H9 (cell line): ENCODE results near the gene MAP3K5. TPM values are rescaled to one million over a fixed set of nuclear protein-coding genes. Genes with fewer than 3 reads are reported as not detected.

Experiments
- DNase-seq: peaks from one replicate; pipeline ENCODE4 v3.0.0-alpha.2; 2017
- H2AFZ ChIP-seq: one replicate; pipeline ENCODE4 v1.6.1; 2013; ENCODE audit warnings: mild to moderate bottlenecking, low read length, control low read depth, moderate library complexity
- H2AK5ac ChIP-seq: 2 replicates; pipeline ENCODE4 v1.6.1; 2013; ENCODE audit warnings: low read length, control low read depth, mixed read lengths; ENCODE audit not compliant: insufficient read length
- H2BK120ac ChIP-seq: one replicate; pipeline ENCODE4 v1.6.1; 2013; ENCODE audit warnings: low read depth, mild to moderate bottlenecking, low read length, control low read depth, inconsistent platforms; ENCODE audit not compliant: poor library complexity, severe bottlenecking
- H2BK12ac ChIP-seq: 2 replicates; pipeline ENCODE4 v1.6.1; 2013; ENCODE audit warnings: low read length, control low read depth, mixed read lengths, low read depth; ENCODE audit not compliant: insufficient read length
- H2BK15ac ChIP-seq: 2 replicates; pipeline ENCODE4 v1.6.1; 2013; ENCODE audit warnings: low read depth, low read length, control low read depth
- H2BK20ac ChIP-seq: one replicate; pipeline ENCODE4 v1.6.1; 2013; ENCODE audit warnings: low read depth, mild to moderate bottlenecking, low read length, control low read depth, inconsistent platforms; ENCODE audit not compliant: poor library complexity, severe bottlenecking
- H2BK5ac ChIP-seq: 2 replicates; pipeline ENCODE4 v1.6.1; 2013; ENCODE audit warnings: low read length, control low read depth, mixed read lengths; ENCODE audit not compliant: insufficient read length
- H3K14ac ChIP-seq: 2 replicates; pipeline ENCODE4 v1.6.1; 2013; ENCODE audit warnings: low read length, control low read depth; ENCODE audit not compliant: insufficient read depth
- H3K18ac ChIP-seq: 2 replicates; pipeline ENCODE4 v1.6.1; 2013; ENCODE audit warnings: low read depth, mild to moderate bottlenecking, mixed read lengths, low read length, control low read depth; ENCODE audit not compliant: insufficient read length
- H3K23ac ChIP-seq: 2 replicates; pipeline ENCODE4 v1.6.1; 2013; ENCODE audit warnings: low read length, control low read depth, mixed read lengths, low read depth; ENCODE audit not compliant: insufficient read length
- H3K23me2 ChIP-seq: 2 replicates; pipeline ENCODE4 v1.6.1; 2013; ENCODE audit warnings: low read depth, mild to moderate bottlenecking, mixed read lengths, low read length, control low read depth; ENCODE audit not compliant: insufficient read length, poor library complexity, severe bottlenecking
- H3K27ac ChIP-seq: 2 replicates; pipeline ENCODE4 v1.5.1; 2013; ENCODE audit warnings: low read length, control low read depth, mixed read lengths, low read depth; ENCODE audit not compliant: insufficient read length
- H3K27me3 ChIP-seq: 2 replicates; pipeline ENCODE4 v1.6.1; 2013; ENCODE audit warnings: low read length, control low read depth, inconsistent platforms; ENCODE audit not compliant: insufficient read depth
- H3K4ac ChIP-seq: 2 replicates; pipeline ENCODE4 v1.6.1; 2013; ENCODE audit warnings: low read depth, mild to moderate bottlenecking, control low read depth, inconsistent platforms, low read length, moderate library complexity
- H3K4me1 ChIP-seq: 2 replicates; pipeline ENCODE4 v1.6.1; 2013; ENCODE audit warnings: low read length, control low read depth, inconsistent platforms; ENCODE audit not compliant: insufficient read depth
- H3K4me2 ChIP-seq: 2 replicates; pipeline ENCODE4 v1.6.1; 2013; ENCODE audit warnings: low read length, control low read depth, mixed read lengths; ENCODE audit not compliant: insufficient read length, insufficient read depth
- H3K56ac ChIP-seq: 2 replicates; pipeline ENCODE4 v1.6.1; 2013; ENCODE audit warnings: low read depth, mild to moderate bottlenecking, mixed read lengths, low read length, control low read depth; ENCODE audit not compliant: insufficient read length
- H3K79me1 ChIP-seq: 2 replicates; pipeline ENCODE4 v1.6.1; 2013; ENCODE audit warnings: low read depth, mild to moderate bottlenecking, moderate library complexity, low read length, control low read depth, inconsistent platforms; ENCODE audit not compliant: insufficient read depth, poor library complexity, severe bottlenecking
- H3K79me2 ChIP-seq: 2 replicates; pipeline ENCODE4 v1.6.1; 2013; ENCODE audit warnings: low read length, control low read depth, inconsistent platforms; ENCODE audit not compliant: insufficient read depth
- H3K9ac ChIP-seq: 2 replicates; pipeline ENCODE4 v1.6.1; 2013; ENCODE audit warnings: low read length, control low read depth, mixed read lengths; ENCODE audit not compliant: insufficient read length; ENCODE audit errors: extremely low read depth
- H3K9me3 ChIP-seq: one replicate; pipeline ENCODE4 v1.6.1; 2013; ENCODE audit warnings: low read depth, low read length, inconsistent platforms; ENCODE audit not compliant: control insufficient read depth
- H3T11ph ChIP-seq: one replicate; pipeline ENCODE4 v1.6.1; 2013; ENCODE audit warnings: mild to moderate bottlenecking, low read length, control low read depth, inconsistent platforms
- H4K20me1 ChIP-seq: one replicate; pipeline ENCODE4 v1.6.1; 2013; ENCODE audit not compliant: control insufficient read depth, insufficient read length, insufficient read depth
- H4K5ac ChIP-seq: 2 replicates; pipeline ENCODE4 v1.6.1; 2013; ENCODE audit warnings: low read depth, mild to moderate bottlenecking, mixed read lengths, low read length, control low read depth; ENCODE audit not compliant: insufficient read length
- H4K8ac ChIP-seq: replicated peaks from 2 replicates; pipeline ENCODE4 v1.6.1; 2013; ENCODE audit warnings: low read length, control low read depth, mixed read lengths, low read depth; ENCODE audit not compliant: insufficient read length
- H4K91ac ChIP-seq: 2 replicates; pipeline ENCODE4 v1.6.1; 2013; ENCODE audit warnings: low read depth, mild to moderate bottlenecking, moderate library complexity, mixed read lengths, low read length, control low read depth; ENCODE audit not compliant: insufficient read length
- H3K27ac Mint-ChIP-seq, 3 experiments: 2 replicates in 2 of 3; 3 replicates in 1 of 3; pipeline ENCODE4 v1.8.0; 2020 to 2021; ENCODE audit warnings: mixed read lengths in 3 of 3, mild to moderate bottlenecking in 1 of 3, moderate library complexity in 1 of 3
- H3K27me3 Mint-ChIP-seq: 2 replicates; pipeline ENCODE4 v1.8.0; 2021; ENCODE audit warnings: low read depth, mild to moderate bottlenecking, moderate library complexity, mixed read lengths
- H3K36me3 Mint-ChIP-seq, 3 experiments: 2 replicates in 2 of 3; 3 replicates in 1 of 3; pipeline ENCODE4 v1.8.0; 2020 to 2021; ENCODE audit warnings: low read depth in 3 of 3, mixed read lengths in 3 of 3; ENCODE audit not compliant: insufficient read depth in 1 of 3
- H3K4me1 Mint-ChIP-seq, 2 experiments: 2 replicates each; pipeline ENCODE4 v1.8.0; 2020; ENCODE audit warnings: mixed read lengths in 2 of 2
- H3K4me3 Mint-ChIP-seq, 2 experiments: 2 replicates in 1 of 2; 3 replicates in 1 of 2; pipeline ENCODE4 v1.8.0; 2020 to 2021; ENCODE audit warnings: mild to moderate bottlenecking in 2 of 2, mixed read lengths in 2 of 2, moderate library complexity in 1 of 2
- H3K9me3 Mint-ChIP-seq, 2 experiments: 2 replicates in 1 of 2; 3 replicates in 1 of 2; pipeline ENCODE4 v1.8.0; 2020; ENCODE audit warnings: mild to moderate bottlenecking in 2 of 2, mixed read lengths in 2 of 2, moderate library complexity in 1 of 2
- CTCF ChIP-seq: fragments of 200-600 bp; sonication (generic); conservative IDR thresholded peaks from 3 replicates; pipeline ENCODE4 v1.8.0; 2021; ENCODE audit warnings: antibody characterized with exemption, mild to moderate bottlenecking
- WGBS: extraction: QIAGEN DNeasy Blood & Tissue Kit; methylation state at CpG from one replicate; pipeline ENCODE4 v1.1.7; 2013; ENCODE audit warnings: missing lambda C conversion rate, low lambda C conversion rate, mixed read lengths; ENCODE audit not compliant: insufficient read length; ENCODE audit errors: extremely low coverage; 5-methylcytosine and 5-hydroxymethylcytosine counted together
- total RNA-seq: library from RNA; stranded (reverse); gene quantifications from 2 replicates; pipeline ENCODE4 v1.2.1, GENCODE V29; 2021

The MAP3K5 gene
- total RNA-seq, 1 experiment from 2014 or later: 1.6 TPM

GRCh38 chr6:136747507-136747906 is 44.8 kb downstream of the MAP3K5 start:
- H3K14ac ChIP-seq: no peak overlapping the region
- no peak overlapping the region for H4K8ac ChIP-seq
- H3K23ac ChIP-seq: no peak overlapping the region
- no peak overlapping the region for H2AK5ac ChIP-seq
- H3K9me3 Mint-ChIP-seq: no peaks in the 10 kb centered on the region
- no peaks in the 10 kb centered on the region for H4K20me1 ChIP-seq
- no peak overlapping the region for H2AFZ ChIP-seq
- no peak overlapping the region for H2BK5ac ChIP-seq
- no peaks in the 10 kb centered on the region for H3K9me3 ChIP-seq
- WGBS: no CpG with 5 or more reads among the region's 1 CpG
- no peaks in the 10 kb centered on the region for H3K79me1 ChIP-seq
- H4K5ac ChIP-seq: no peak overlapping the region
- no peak for DNase-seq
- no peak overlapping the region for H3K56ac ChIP-seq
- no peaks in the 10 kb centered on the region for H3K4me1 ChIP-seq
- H3K27ac ChIP-seq: no peak overlapping the region
- H3K4me1 Mint-ChIP-seq: peaks cover 4 to 16% of the 10 kb centered on the region in 2 experiments
- no peak overlapping the region for H2BK12ac ChIP-seq
- no peak overlapping the region for H4K91ac ChIP-seq
- no peaks in the 10 kb centered on the region for H3K27me3 Mint-ChIP-seq
- no peaks in the 10 kb centered on the region for H3K23me2 ChIP-seq
- no peak overlapping the region for H3K4ac ChIP-seq
- H3K9ac ChIP-seq: no peak overlapping the region
- no peaks in the 10 kb centered on the region for H3K27me3 ChIP-seq
- no peak overlapping the region for H3K18ac ChIP-seq
- H2BK15ac ChIP-seq: no peak overlapping the region
- no peak overlapping the region for H3K4me3 Mint-ChIP-seq
- H3K27ac Mint-ChIP-seq: no peak overlapping the region
- H2BK20ac ChIP-seq: no peak overlapping the region
- H3K4me2 ChIP-seq: no peak overlapping the region
- no peak for TF ChIP-seq CTCF
- H2BK120ac ChIP-seq: no peak overlapping the region
- H3K36me3 Mint-ChIP-seq: no peaks in the 10 kb centered on the region
- no peaks in the 10 kb centered on the region for H3K79me2 ChIP-seq
- H3T11ph ChIP-seq: no peak overlapping the region
